Ascending aorta (tissue), 2 donors: ENCODE results near the gene ERMP1. TPM values are rescaled to one million over a fixed set of nuclear protein-coding genes. Genes with fewer than 3 reads are reported as not detected.

Experiments used
- DNase-seq, 2 donors: peaks; one replicate each; pipeline ENCODE4 v3.0.0-alpha.2; 2019; ENCODE audit warnings: low spot score in 2 of 2
- H3K27ac ChIP-seq, 2 donors: fragments of 200-600 bp; sonication (generic); one replicate each; pipeline ENCODE4 v1.5.1; 2016 to 2017; ENCODE audit warnings: mild to moderate bottlenecking in 1 of 2
- H3K27me3 ChIP-seq: fragments of 200-600 bp; sonication (generic); one replicate; pipeline ENCODE4 v1.5.1; 2017
- H3K36me3 ChIP-seq, 2 donors: fragments of 200-600 bp; sonication (generic); one replicate each; pipeline ENCODE4 v1.5.1; 2016
- H3K4me1 ChIP-seq, 2 donors: fragments of 200-600 bp; sonication (generic); one replicate each; pipeline ENCODE4 v1.5.1; 2016 to 2017; ENCODE audit warnings: mild to moderate bottlenecking in 1 of 2
- H3K4me3 ChIP-seq, 2 donors: fragments of 200-600 bp; sonication (generic); one replicate each; pipeline ENCODE4 v1.5.1; 2016 to 2017; ENCODE audit warnings: mild to moderate bottlenecking in 1 of 2
- H3K9me3 ChIP-seq, 2 donors: fragments of 200-600 bp; sonication (generic); one replicate each; pipeline ENCODE4 v1.5.1; 2016
- CTCF ChIP-seq, 3 experiments: fragments of 200-600 bp in 2 of 3; fragments of 450-650 bp in 1 of 3; sonication (generic) in 2 of 3; IDR thresholded peaks; one replicate each; pipeline ENCODE4 v1.5.1; 2016 to 2019; ENCODE audit warnings: antibody characterized with exemption in 3 of 3, mild to moderate bottlenecking in 1 of 3, moderate library complexity in 1 of 3
- intact Hi-C: fragments of 100-400 bp; cut with DNase I; formaldehyde crosslinking; loops from one replicate; pipeline ENCODE4 v1.15.1; 2023
- total RNA-seq: library from RNA; depleted of rRNA; stranded (reverse); fragments of >200 nt; gene quantifications from one replicate; pipeline ENCODE4 v1.1.0, GENCODE V29; 2016

Gene ERMP1
- total RNA-seq, 1 donor from 2014 or later, result 4.8 TPM

- Histone ChIP-seq H3K27ac (no peak overlapping the region), H3K4me1 (no peaks in the 10 kb centered on the region), H3K36me3 (no peaks in the 10 kb centered on the region), H3K9me3 (no peaks in the 10 kb centered on the region), H3K4me3 (no peak overlapping the region), H3K27me3 (no peaks in the 10 kb centered on the region)
- intact Hi-C loops, result no loop called here
- DNase-seq, result no peak
- no peak for TF ChIP-seq CTCF (IDR thresholded peaks at IDR 0.05)
Observed at GRCh38 chr9:5852987-5853386, 20.1 kb upstream of the ERMP1 start.

GRCh38 chr9:5851445-5851844, 18.5 kb upstream of the ERMP1 start:
- Histone ChIP-seq H3K4me3 (no peak overlapping the region), H3K36me3 (no peaks in the 10 kb centered on the region), H3K27me3 (no peaks in the 10 kb centered on the region), H3K9me3 (no peaks in the 10 kb centered on the region), H3K4me1 (no peaks in the 10 kb centered on the region), H3K27ac (no peak overlapping the region)
- DNase-seq, result no peak
- intact Hi-C loops, result no loop called here
- no peak for TF ChIP-seq CTCF (IDR thresholded peaks at IDR 0.05)

- no peak for DNase-seq
- Histone ChIP-seq H3K4me3 (no peak overlapping the region), H3K27ac (no peak overlapping the region), H3K36me3 (no peaks in the 10 kb centered on the region), H3K9me3 (no peaks in the 10 kb centered on the region), H3K4me1 (no peaks in the 10 kb centered on the region), H3K27me3 (no peaks in the 10 kb centered on the region)
- TF ChIP-seq CTCF (IDR thresholded peaks at IDR 0.05), result no peak
- intact Hi-C loops, result no loop called here
Observed at GRCh38 chr9:5850724-5851122, 17.8 kb upstream of the ERMP1 start.

- no peaks in the 10 kb centered on the region for H3K9me3 ChIP-seq
- TF ChIP-seq CTCF (IDR thresholded peaks at IDR 0.05), result no peak
- H3K36me3 ChIP-seq, result no peaks in the 10 kb centered on the region
- H3K4me1 ChIP-seq, result no peaks in the 10 kb centered on the region
- H3K27me3 ChIP-seq, result no peaks in the 10 kb centered on the region
- no peak overlapping the region for H3K4me3 ChIP-seq
- intact Hi-C loops, result no loop called here
- no peak for DNase-seq
- no peak overlapping the region for H3K27ac ChIP-seq
Observed at GRCh38 chr9:5848372-5848882, 15.5 kb upstream of the ERMP1 start.

GRCh38 chr9:5846501-5846921, 13.6 kb upstream of the ERMP1 start:
- DNase-seq, result no peak
- no peaks in the 10 kb centered on the region for H3K27me3 ChIP-seq
- no peak for TF ChIP-seq CTCF (IDR thresholded peaks at IDR 0.05)
- no peaks in the 10 kb centered on the region for H3K9me3 ChIP-seq
- intact Hi-C loops, result no loop called here
- no peaks in the 10 kb centered on the region for H3K36me3 ChIP-seq
- no peak overlapping the region for H3K4me3 ChIP-seq
- H3K27ac ChIP-seq, result no peak overlapping the region
- H3K4me1 ChIP-seq, result no peaks in the 10 kb centered on the region

- Histone ChIP-seq H3K36me3 (no peaks in the 10 kb centered on the region), H3K4me1 (no peaks in the 10 kb centered on the region), H3K9me3 (no peaks in the 10 kb centered on the region), H3K27me3 (no peaks in the 10 kb centered on the region), H3K27ac (no peak overlapping the region), H3K4me3 (no peak overlapping the region)
- intact Hi-C loops, result no loop called here
- TF ChIP-seq CTCF (IDR thresholded peaks at IDR 0.05), result no peak
- no peak for DNase-seq
Observed at GRCh38 chr9:5846096-5846495, 13.2 kb upstream of the ERMP1 start.
